ENCODE measurements around the gene RBM4B.

Gene RBM4B

GRCh38 chr11:66689661-66690590 lies 12.2 kb upstream of the RBM4B start:
- H3K4me1 ChIP-seq (ENCODE audit: control insufficient read depth, insufficient read depth, low read length) = no peaks in the 10 kb centered on the region
- H3K27me3 ChIP-seq (ENCODE audit: control insufficient read depth, insufficient read depth, low read length) = no peaks in the 10 kb centered on the region
- H3K4me3 ChIP-seq (ENCODE audit: low read length) = no peak overlapping the region
- H3K36me3 ChIP-seq (ENCODE audit: control insufficient read depth, insufficient read depth, low read length) = no peaks in the 10 kb centered on the region
- no peak overlapping the region for H3K27ac ChIP-seq (ENCODE audit: low read depth, low read length)
- H3K9ac ChIP-seq (ENCODE audit: low read length) = no peak overlapping the region

GRCh38 chr11:66688561-66689534 lies 11.2 kb upstream of the RBM4B start:
- Histone ChIP-seq H3K36me3 (ENCODE audit: control insufficient read depth, insufficient read depth, low read length) (no peaks in the 10 kb centered on the region), H3K4me3 (ENCODE audit: low read length) (no peak overlapping the region), H3K4me1 (ENCODE audit: control insufficient read depth, insufficient read depth, low read length) (no peaks in the 10 kb centered on the region), H3K9ac (ENCODE audit: low read length) (no peak overlapping the region), H3K27ac (ENCODE audit: low read depth, low read length) (no peak overlapping the region), H3K27me3 (ENCODE audit: control insufficient read depth, insufficient read depth, low read length) (no peaks in the 10 kb centered on the region)

GRCh38 chr11:66687831-66688281 lies 10.2 kb upstream of the RBM4B start:
- no peaks in the 10 kb centered on the region for H3K27me3 ChIP-seq (ENCODE audit: control insufficient read depth, insufficient read depth, low read length)
- H3K9ac ChIP-seq (ENCODE audit: low read length) = no peak overlapping the region
- H3K36me3 ChIP-seq (ENCODE audit: control insufficient read depth, insufficient read depth, low read length) = no peaks in the 10 kb centered on the region
- H3K4me1 ChIP-seq (ENCODE audit: control insufficient read depth, insufficient read depth, low read length) = no peaks in the 10 kb centered on the region
- H3K4me3 ChIP-seq (ENCODE audit: low read length) = no peak overlapping the region
- H3K27ac ChIP-seq (ENCODE audit: low read depth, low read length) = no peak overlapping the region

GRCh38 chr11:66686801-66687750 lies 9.4 kb upstream of the RBM4B start:
- Histone ChIP-seq H3K4me3 (ENCODE audit: low read length) (no peak overlapping the region), H3K27me3 (ENCODE audit: control insufficient read depth, insufficient read depth, low read length) (no peaks in the 10 kb centered on the region), H3K36me3 (ENCODE audit: control insufficient read depth, insufficient read depth, low read length) (no peaks in the 10 kb centered on the region), H3K4me1 (ENCODE audit: control insufficient read depth, insufficient read depth, low read length) (no peaks in the 10 kb centered on the region), H3K9ac (ENCODE audit: low read length) (no peak overlapping the region), H3K27ac (ENCODE audit: low read depth, low read length) (no peak overlapping the region)

DNA sequence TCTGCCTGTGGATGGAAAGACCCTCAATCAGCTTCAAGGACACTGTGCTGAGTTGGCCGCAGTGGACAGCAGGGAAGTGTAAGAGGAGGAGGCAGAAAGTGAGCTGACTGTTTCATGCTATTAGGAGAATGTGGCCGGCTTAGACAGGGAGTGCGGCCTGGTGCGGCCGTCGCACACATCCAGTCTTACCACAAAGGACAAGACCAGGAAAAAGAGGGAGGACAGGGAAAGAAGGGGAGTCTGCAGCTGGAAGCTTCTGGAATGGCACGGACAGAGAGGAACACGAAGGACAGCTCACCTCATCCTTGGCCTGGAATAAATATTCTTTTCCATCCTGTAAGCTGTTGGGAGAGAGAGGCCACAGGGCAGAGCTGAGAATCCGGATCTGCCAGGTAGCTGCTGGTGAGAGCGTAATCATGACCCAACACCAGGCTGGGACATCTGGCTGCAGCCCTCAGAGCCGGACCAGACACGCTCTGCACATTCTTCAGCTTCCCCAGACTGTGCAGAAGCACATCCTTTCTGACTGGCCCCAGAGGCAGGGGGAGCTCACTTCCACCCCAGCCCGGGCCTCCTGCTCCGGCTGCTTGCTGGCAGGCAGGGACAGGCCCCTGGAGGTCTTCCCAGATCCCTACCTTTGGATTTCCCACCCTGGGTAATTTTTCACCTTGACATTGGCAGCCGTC lies 8.6 kb upstream of the RBM4B start:
- Histone ChIP-seq H3K27ac (ENCODE audit: low read depth, low read length) (no peak overlapping the region), H3K9ac (ENCODE audit: low read length) (no peak overlapping the region), H3K4me3 (ENCODE audit: low read length) (no peak overlapping the region), H3K4me1 (ENCODE audit: control insufficient read depth, insufficient read depth, low read length) (no peaks in the 10 kb centered on the region), H3K27me3 (ENCODE audit: control insufficient read depth, insufficient read depth, low read length) (no peaks in the 10 kb centered on the region), H3K36me3 (ENCODE audit: control insufficient read depth, insufficient read depth, low read length) (no peaks in the 10 kb centered on the region)

DNA sequence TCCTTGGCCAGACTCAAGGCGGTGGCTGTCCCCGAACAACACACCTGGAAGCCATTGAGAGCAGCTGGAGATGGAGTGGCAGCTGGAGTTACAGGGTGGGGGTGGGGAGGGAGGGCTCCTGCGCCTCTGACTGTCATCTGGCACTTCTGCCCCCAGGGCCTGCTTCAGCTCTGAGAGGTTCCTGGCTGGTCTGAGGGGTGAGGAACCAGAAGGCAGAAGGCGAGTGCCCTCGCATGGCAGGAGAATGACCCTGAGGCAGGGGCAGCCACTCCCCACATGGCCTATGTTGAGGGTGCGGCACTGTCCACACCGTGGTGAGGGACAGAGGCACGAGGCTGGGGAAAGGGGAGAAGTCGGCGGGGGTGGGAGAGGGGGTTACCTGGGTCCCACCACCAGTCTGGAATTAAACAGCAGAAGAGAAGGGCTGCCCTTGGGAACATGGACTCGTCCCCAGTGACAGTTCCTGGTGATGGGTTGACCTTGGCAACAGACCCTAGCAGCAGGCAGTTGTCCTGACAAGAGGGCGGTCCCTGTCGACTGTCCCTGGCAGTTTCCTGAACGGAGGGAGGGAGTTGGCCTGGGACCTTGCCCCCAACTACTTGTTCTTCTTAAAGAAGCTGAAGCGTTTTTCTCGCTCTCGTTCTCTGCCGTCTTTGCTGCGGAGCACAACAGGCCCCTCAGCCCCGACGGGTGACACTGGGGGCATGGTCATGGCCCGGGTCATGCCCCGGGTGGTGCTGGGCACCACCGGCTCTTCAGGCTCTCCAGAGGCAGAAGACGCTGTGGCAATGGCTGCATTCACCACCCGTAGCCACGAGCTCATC lies 7.8 kb upstream of the RBM4B start:
- H3K36me3 ChIP-seq (ENCODE audit: control insufficient read depth, insufficient read depth, low read length) = no peaks in the 10 kb centered on the region
- H3K4me1 ChIP-seq (ENCODE audit: control insufficient read depth, insufficient read depth, low read length) = no peaks in the 10 kb centered on the region
- H3K27ac ChIP-seq (ENCODE audit: low read depth, low read length) = no peak overlapping the region
- no peak overlapping the region for H3K9ac ChIP-seq (ENCODE audit: low read length)
- no peaks in the 10 kb centered on the region for H3K27me3 ChIP-seq (ENCODE audit: control insufficient read depth, insufficient read depth, low read length)
- no peak overlapping the region for H3K4me3 ChIP-seq (ENCODE audit: low read length)

DNA sequence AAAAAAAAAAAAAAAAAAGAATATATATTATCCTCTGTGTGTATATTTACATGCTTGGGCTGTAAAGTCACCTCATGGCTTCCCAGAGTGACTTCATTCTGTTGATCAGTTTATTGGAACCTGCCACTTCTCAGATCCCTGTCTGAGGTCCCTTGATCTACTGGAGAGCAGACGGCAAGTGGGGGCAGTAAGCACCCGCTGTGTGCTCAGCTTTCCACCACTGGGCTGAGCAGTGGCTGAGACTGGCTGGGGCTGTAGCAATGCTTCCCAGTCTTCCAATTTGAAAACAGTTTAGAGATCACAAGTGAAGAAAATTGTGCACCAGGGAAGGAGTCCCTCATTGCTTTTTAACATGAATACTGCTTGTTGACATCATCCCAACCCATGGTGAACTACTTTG lies 6.9 kb upstream of the RBM4B start:
- Histone ChIP-seq H3K4me3 (ENCODE audit: low read length) (no peak overlapping the region), H3K9ac (ENCODE audit: low read length) (no peak overlapping the region), H3K27ac (ENCODE audit: low read depth, low read length) (no peak overlapping the region), H3K27me3 (ENCODE audit: control insufficient read depth, insufficient read depth, low read length) (no peaks in the 10 kb centered on the region), H3K4me1 (ENCODE audit: control insufficient read depth, insufficient read depth, low read length) (no peaks in the 10 kb centered on the region), H3K36me3 (ENCODE audit: control insufficient read depth, insufficient read depth, low read length) (no peaks in the 10 kb centered on the region)

DNA sequence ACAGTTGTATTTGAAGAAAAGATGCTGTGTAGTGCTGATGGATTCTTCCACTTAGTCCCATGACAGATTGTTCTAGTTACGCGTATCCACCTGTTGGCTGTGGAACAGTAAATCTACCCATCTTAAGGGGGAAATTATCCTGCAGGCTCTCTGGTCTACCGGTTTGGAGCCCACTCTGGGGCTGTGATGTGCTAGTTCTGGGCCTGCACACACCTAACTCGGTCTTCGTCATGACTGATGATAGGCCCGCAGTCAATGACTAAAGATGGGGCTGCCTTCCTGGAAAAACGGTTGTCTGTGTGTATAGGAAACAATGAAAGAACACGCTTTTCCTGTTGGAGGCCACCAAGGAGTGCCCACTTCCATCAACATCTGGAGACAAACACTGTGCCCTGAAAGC lies 6.2 kb upstream of the RBM4B start:
- no peak overlapping the region for H3K9ac ChIP-seq (ENCODE audit: low read length)
- H3K4me3 ChIP-seq (ENCODE audit: low read length) = no peak overlapping the region
- no peaks in the 10 kb centered on the region for H3K27me3 ChIP-seq (ENCODE audit: control insufficient read depth, insufficient read depth, low read length)
- no peaks in the 10 kb centered on the region for H3K36me3 ChIP-seq (ENCODE audit: control insufficient read depth, insufficient read depth, low read length)
- H3K27ac ChIP-seq (ENCODE audit: low read depth, low read length) = no peak overlapping the region
- no peaks in the 10 kb centered on the region for H3K4me1 ChIP-seq (ENCODE audit: control insufficient read depth, insufficient read depth, low read length)

DNA sequence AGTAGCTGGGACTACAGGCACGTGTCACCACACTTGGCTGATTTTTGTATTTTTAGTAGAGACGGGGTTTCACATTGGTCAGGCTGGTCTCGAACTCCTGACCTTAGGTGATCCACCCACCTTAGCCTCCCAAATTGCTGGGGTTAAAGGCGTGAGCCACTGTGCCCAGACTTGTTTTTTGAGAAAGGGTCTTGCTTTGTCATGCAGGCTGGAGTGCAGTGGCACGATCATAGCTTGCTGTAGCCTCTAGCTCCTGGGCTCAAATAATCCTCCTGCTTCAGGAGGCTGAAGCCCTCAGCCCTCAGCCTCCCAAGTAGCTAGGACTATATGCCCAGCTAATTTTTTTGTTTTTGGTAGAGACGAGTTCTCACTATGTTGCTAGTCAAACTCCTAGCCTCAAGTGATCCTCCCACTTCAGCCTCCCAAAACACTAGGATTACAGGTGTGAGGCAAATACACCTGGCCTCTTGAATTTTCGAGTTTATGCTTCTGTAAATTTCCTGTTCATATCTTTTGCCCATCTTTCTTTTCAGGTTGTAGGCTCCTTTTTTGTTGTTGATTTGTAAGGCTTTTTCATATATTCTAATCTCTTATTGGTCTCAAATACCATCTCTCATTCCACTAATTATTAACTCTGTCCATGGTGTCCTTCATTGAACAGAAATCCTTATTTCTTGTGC lies 3.4 kb upstream of the RBM4B start:
- Histone ChIP-seq H3K27me3 (ENCODE audit: control insufficient read depth, insufficient read depth, low read length) (no peaks in the 10 kb centered on the region), H3K9ac (ENCODE audit: low read length) (no peak overlapping the region), H3K4me3 (ENCODE audit: low read length) (no peak overlapping the region), H3K27ac (ENCODE audit: low read depth, low read length) (no peak overlapping the region), H3K36me3 (ENCODE audit: control insufficient read depth, insufficient read depth, low read length) (no peaks in the 10 kb centered on the region), H3K4me1 (ENCODE audit: control insufficient read depth, insufficient read depth, low read length) (peaks cover 7% of the 10 kb centered on the region)

GRCh38 chr11:66676931-66677598 lies 622 bp downstream of the RBM4B start:
- Histone ChIP-seq H3K4me1 (ENCODE audit: control insufficient read depth, insufficient read depth, low read length) (peaks cover 19% of the 10 kb centered on the region), H3K9ac (ENCODE audit: low read length) (peak overlapping the region; percentile 30), H3K36me3 (ENCODE audit: control insufficient read depth, insufficient read depth, low read length) (no peaks in the 10 kb centered on the region), H3K27me3 (ENCODE audit: control insufficient read depth, insufficient read depth, low read length) (no peaks in the 10 kb centered on the region), H3K27ac (ENCODE audit: low read depth, low read length) (peak overlapping the region; percentile 99), H3K4me3 (ENCODE audit: low read length) (peak overlapping the region; percentile 69)
